SHP77 (cell line): ENCODE measurements around the gene PPP1R37.
"Not testable (repeated sequence)": the region's sequence is repeated elsewhere in the genome, so short reads cannot be mapped to it uniquely, and the experiment has no call there.

Experiments used
- DNase-seq, 2 experiments: peaks; one replicate each; lab custom pipeline; 2025; lab: John Stamatoyannopoulos, UW

The PPP1R37 gene

DNA sequence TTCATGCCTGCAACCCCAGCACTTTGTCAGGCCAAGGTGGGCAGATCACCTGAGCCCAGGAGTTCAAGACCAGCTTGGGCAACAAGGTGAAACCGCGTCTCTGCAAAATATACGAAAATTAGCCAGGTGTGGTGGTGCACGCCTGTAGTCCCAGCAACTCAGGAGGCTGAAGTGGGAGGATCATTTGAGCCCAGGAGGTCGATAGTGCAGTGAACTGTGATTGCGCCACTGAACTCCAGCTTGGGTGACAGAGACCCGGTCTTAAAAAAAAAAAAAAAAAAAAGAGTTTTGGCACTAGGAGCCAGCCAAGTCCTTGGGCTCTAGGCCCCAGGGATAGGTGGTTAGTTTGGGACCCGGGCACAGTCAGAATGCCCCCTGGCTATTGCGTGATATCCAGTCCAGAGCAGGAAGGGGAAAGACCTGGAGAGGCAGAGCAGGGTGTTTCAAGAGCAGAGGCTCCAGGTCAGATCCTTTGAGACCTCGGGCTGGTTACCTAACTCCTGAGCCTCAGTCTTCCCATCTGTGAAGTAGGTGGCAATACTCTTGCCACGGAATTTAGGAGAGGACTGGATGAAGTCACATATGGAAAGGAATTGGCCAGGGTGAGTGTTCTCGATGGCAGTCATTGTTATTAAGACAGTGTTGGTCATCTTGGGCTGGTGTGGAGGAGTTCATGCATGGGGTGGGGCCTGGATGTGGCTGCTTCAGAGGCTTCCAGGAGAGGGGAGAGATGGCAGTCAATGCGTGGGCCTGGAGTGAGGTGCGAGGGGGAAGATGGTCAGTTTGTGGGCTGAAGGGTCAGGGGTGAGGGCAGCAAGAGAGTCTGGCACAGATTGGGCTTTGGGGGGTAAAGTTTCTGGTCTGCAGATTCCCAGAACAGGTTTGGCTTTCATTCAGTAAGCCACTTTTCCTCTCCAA, 2.8 kb downstream of the PPP1R37 start:
- DNase-seq, result no peak

GRCh38 chr19:45096700-45097099, 3.7 kb downstream of the PPP1R37 start:
- DNase-seq, result no peak

GRCh38 chr19:45097450-45097775, 4.4 kb downstream of the PPP1R37 start:
- DNase-seq, result no peak

- DNase-seq, result no peak
These were observed 5.0 kb downstream of the PPP1R37 start for GRCh38 chr19:45097776-45098520.

- no peak for DNase-seq
These were observed 5.8 kb downstream of the PPP1R37 start for GRCh38 chr19:45098521-45099466.

GRCh38 chr19:45099467-45100191, 6.7 kb downstream of the PPP1R37 start:
- DNase-seq, result no peak

- no peak for DNase-seq
These were observed 7.2 kb downstream of the PPP1R37 start for GRCh38 chr19:45100201-45100600.

DNA sequence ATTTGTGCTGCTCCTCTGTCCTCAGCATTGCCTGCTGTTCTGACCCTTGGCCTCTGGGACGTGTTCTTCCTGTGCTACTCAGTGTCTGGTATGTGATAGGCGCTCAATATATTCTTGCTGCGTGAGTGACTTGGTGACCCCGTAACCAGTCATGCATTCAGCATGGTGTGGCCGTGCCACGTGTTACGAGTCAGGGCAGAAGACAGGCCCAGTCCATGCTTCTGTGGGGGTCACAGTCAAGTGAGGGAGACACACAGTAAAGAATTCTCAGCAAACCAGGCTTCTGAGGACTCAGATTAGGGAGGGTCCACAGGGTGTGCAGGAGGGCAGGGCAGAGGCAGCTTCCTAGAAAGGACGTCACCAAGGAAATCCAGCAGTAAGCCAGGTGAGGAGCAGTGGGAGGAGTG, 7.9 kb downstream of the PPP1R37 start:
- no peak for DNase-seq

GRCh38 chr19:45101806-45102205, 8.8 kb downstream of the PPP1R37 start:
- no peak for DNase-seq

GRCh38 chr19:45102481-45102880, 9.5 kb downstream of the PPP1R37 start:
- no peak for DNase-seq

- no peak for DNase-seq
These were observed 10.2 kb downstream of the PPP1R37 start for GRCh38 chr19:45103156-45103507.

DNA sequence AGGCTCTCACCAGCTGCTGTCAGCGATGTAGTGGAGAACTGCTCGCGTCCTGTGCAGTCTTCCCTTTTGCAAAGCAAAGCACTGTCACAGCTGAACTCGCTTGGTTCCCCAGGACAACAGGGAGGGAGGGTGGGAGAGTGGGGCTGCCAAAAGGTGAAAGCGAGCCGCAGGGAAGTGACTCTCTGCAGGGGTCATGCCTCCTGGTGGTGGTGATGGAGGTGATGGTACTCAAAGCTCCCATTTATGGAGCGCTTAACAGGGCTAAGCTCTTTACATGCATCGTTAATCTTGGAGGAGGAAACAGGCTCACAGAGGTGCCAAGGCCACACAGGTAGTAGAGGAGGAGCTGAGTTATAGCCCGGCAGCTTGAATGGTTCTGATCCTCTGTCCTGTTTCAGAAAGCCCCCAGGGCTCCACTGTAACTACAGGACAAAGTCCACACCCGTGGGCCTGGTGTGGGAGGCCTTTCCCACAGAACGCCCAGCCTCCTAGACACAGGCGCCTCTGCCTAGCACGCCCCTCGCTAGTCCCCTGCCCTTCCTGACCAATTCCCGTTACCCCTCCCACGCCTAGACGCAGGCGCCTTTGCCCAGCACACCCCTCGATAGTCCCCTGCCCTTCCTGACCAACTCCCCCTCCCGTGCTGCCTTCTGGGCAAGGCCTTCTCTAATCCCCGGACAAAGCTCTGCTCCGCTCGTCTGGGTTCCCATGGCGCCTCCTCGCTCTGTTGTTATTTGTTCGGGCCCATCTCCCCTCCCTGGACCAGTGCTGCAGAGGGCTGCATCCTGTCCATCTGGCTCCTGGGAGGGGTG, 10.7 kb downstream of the PPP1R37 start:
- peak in 1 of 2 experiments; percentile 17 for DNase-seq

GRCh38 chr19:45104658-45105349, 11.8 kb downstream of the PPP1R37 start:
- DNase-seq, result no peak

GRCh38 chr19:45106363-45106762, 13.4 kb downstream of the PPP1R37 start:
- DNase-seq, result not testable (repeated sequence)

DNA sequence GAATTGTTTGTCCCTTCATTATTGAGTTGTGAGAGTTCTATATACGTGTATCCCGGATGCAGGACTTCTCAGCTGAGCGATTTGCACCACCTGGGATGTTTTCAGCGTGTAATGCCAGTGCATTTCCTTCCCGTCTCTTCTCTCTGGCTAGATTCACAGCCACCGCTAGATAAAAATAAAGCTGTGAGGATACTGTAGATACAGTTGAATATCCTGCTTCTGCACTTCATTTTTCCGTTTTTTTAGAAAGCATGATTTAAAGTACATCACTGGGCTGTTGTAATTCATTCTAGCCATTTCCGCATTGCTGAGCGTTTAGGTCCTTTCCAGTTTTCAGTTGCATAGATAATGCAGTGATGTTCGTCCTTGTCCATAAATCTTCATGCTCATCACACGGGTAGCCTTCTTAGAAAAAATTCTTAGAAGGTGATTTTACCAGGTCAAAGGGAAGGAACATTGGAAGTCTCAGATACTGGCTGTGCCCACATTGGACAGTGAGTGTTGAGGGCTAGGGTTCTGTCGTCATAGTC, 14.7 kb downstream of the PPP1R37 start:
- no peak for DNase-seq

- DNase-seq, result no peak
These were observed 17.9 kb downstream of the PPP1R37 start for GRCh38 chr19:45110851-45111266.

DNA sequence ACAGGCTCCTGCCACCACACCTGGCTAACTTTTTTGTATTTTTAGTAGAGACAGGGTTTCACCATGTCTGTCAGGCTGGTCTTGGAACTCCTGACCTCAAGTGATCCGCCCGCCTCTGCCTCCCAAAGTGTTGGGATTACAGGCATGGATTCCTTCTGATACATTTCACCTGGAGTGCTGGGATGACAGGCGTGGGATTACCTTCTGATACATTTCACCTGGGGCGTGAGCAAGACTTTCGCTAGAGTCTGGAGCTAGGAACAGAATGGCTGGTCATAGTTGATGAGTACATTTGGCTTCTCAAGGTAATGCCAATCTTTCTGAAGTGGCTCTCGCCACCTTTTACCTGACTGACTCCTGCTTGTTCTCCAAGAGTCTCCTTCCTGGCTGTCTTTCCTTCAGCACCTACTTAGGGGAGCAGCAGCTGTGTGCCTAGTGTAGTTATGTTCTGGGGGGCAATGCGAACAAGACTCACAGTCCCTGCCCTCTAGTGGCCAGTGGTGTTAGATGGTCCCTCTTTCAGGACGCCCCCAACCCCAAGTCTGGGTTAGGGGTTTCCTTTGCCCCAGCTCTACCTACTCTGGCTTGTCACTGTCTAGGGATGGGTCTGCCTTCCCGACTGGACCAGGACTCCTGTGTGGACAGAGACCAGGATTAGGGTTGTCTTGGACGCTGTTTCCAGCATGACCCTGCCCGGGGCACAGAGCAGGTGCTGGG, 19.3 kb downstream of the PPP1R37 start:
- DNase-seq, result no peak

DNA sequence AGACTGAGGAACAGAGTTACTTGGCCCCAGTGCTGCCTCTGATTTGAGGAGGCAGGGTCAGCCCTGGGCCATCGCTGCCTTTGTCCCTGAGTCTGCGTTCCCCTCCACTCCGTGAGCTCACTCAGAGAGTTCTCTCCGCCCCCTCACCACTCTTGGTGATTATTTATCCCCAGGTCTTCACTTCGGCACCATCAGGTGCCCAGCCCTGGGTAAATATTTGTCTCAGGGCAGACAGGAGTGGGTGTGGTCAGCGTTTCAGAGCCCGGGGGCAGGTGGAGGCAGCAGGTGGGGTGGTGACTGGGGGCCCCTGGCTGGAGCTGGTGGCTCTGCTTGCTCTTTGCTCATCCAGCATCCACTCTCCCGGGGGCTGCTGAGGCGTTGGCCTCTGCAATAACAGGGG, 20.6 kb downstream of the PPP1R37 start:
- peak; percentile 76 to 84 for DNase-seq

DNA sequence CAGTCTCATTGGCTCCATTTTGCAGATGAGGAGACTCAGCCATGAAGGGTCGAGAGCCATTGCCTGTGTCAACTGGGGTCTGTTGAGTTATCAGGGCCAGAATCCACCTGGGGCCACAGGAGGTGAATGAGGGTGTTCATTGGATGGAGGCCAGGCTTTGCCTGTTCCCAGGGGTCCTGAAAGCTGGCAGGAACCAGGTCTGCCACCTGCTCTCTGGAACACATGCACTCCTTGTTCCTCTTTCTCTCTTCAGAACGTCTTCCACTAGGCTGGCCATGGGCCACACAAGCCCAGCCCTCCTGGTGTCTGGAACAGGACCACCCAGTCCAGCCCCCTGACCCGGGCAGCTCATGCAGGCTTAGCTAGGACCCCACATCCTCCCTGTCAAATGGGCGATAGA, 21.1 kb downstream of the PPP1R37 start:
- no peak for DNase-seq
